ENCODE measurements around the gene DLEC1. TPM values are rescaled to one million over a fixed set of nuclear protein-coding genes. Genes with fewer than 3 reads are reported as not detected.
"Not testable (repeated sequence)": the region's sequence is repeated elsewhere in the genome, so short reads cannot be mapped to it uniquely, and the experiment has no call there.

Gene DLEC1
- total and polyA plus RNA-seq, 4 experiments from 2014 or later: 0.49 to 15.1 (median 7.3) TPM

GRCh38 chr3:38047896-38048295 is 8.9 kb downstream of the DLEC1 start:
- no peaks in the 10 kb centered on the region for H3K27me3 Mint-ChIP-seq

GRCh38 chr3:38049358-38050126 is 10.5 kb downstream of the DLEC1 start:
- Histone ChIP-seq H3K36me3 (ENCODE audit: insufficient read depth, low read length) (no peaks in the 10 kb centered on the region), H3K27ac (ENCODE audit: low read depth, low read length) (no peak overlapping the region), H3K4me3 (ENCODE audit: low read length in 2 of 2) (no peak overlapping the region), H3K4me1 (ENCODE audit: insufficient read depth, low read length) (no peaks in the 10 kb centered on the region), H3K9me3 (ENCODE audit: control insufficient read depth in 1 of 2, low read length in 2 of 2) (no peaks in the 10 kb centered on the region), H3K27me3 (ENCODE audit: insufficient read depth, low read length) (no peaks in the 10 kb centered on the region)
- intact Hi-C loops (cut with micrococcal nuclease): no loop called here
- Mint-ChIP-seq H3K9me3 (no peaks in the 10 kb centered on the region), H3K27ac (no peak overlapping the region), H3K36me3 (peaks cover 7 to 46% of the 10 kb centered on the region in 2 donors), H3K4me1 (peaks cover 0 to 2% (median under 1%) of the 10 kb centered on the region in 4 donors), H3K4me3 (no peak overlapping the region), H3K27me3 (no peaks in the 10 kb centered on the region)
- ChIA-PET CTCF (ENCODE audit: partially characterized antibody) (no interaction called here), POLR2A (ENCODE audit: partially characterized antibody) (no interaction called here)
- no peak for DNase-seq

More at GRCh38 chr3:38047896-38048295, 8.9 kb downstream of the DLEC1 start:
- Histone ChIP-seq H3K4me1 (ENCODE audit: insufficient read depth, low read length) (no peaks in the 10 kb centered on the region), H3K9me3 (ENCODE audit: control insufficient read depth in 1 of 2, low read length in 2 of 2) (no peaks in the 10 kb centered on the region), H3K27me3 (ENCODE audit: insufficient read depth, low read length) (no peaks in the 10 kb centered on the region), H3K27ac (ENCODE audit: low read depth, low read length) (no peak overlapping the region), H3K4me3 (ENCODE audit: low read length in 2 of 2) (no peak overlapping the region), H3K36me3 (ENCODE audit: insufficient read depth, low read length) (no peaks in the 10 kb centered on the region)
- Mint-ChIP-seq H3K36me3 (peaks cover 7 to 48% of the 10 kb centered on the region in 2 donors), H3K27ac (no peak overlapping the region), H3K4me3 (no peak overlapping the region), H3K4me1 (peaks cover 0 to 2% (median under 1%) of the 10 kb centered on the region in 4 donors), H3K9me3 (no peaks in the 10 kb centered on the region)
- intact Hi-C loops (cut with micrococcal nuclease): no loop called here
- DNase-seq: no peak
- ChIA-PET CTCF (ENCODE audit: partially characterized antibody) (interaction anchor here (1.2 kb wide), 1 partner anchor 69 kb away, joined by 3 read pairs; no protein-coding TSS in a partner anchor), POLR2A (ENCODE audit: partially characterized antibody) (no interaction called here)

DNA sequence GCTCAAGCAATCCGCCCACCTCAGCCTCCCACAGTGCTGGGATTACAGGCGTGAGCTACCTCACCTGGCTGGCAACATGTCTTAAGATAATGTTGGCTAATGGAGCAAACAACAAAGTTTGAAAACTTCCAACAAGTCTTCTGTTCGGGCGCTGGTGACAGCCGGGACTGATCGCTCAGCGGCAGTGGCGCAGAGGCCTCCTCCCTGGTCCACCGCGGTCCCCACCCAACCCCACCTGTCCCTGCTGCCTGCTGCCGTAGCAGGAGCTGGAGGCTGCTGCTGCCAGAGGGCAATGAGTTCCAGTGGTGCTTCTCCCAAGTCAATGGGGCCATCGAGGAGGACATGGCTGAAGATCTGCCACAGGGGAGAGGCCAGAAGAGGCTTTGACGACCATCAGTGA is 12.1 kb downstream of the DLEC1 start:
- H3K27me3 ChIP-seq (ENCODE audit: insufficient read depth, low read length): no peaks in the 10 kb centered on the region
- Mint-ChIP-seq H3K27ac (no peak overlapping the region), H3K4me1 (peaks cover 0 to 3% (median 1%) of the 10 kb centered on the region in 4 donors), H3K36me3 (peaks cover 6 to 41% of the 10 kb centered on the region in 2 donors), H3K9me3 (peaks cover 0 to 2% (median 0%) of the 10 kb centered on the region in 8 donors), H3K4me3 (no peak overlapping the region), H3K27me3 (no peaks in the 10 kb centered on the region)
- intact Hi-C loops (cut with micrococcal nuclease): no loop called here
- no peaks in the 10 kb centered on the region for H3K4me1 ChIP-seq (ENCODE audit: insufficient read depth, low read length)
- no peaks in the 10 kb centered on the region for H3K9me3 ChIP-seq (ENCODE audit: control insufficient read depth in 1 of 2, low read length in 2 of 2)
- H3K27ac ChIP-seq (ENCODE audit: low read depth, low read length): no peak overlapping the region
- no peak for DNase-seq
- POLR2A ChIA-PET (ENCODE audit: partially characterized antibody): no interaction called here
- no peaks in the 10 kb centered on the region for H3K36me3 ChIP-seq (ENCODE audit: insufficient read depth, low read length)
- CTCF ChIA-PET (ENCODE audit: partially characterized antibody): no interaction called here
- no peak overlapping the region for H3K4me3 ChIP-seq (ENCODE audit: low read length in 2 of 2)

DNA sequence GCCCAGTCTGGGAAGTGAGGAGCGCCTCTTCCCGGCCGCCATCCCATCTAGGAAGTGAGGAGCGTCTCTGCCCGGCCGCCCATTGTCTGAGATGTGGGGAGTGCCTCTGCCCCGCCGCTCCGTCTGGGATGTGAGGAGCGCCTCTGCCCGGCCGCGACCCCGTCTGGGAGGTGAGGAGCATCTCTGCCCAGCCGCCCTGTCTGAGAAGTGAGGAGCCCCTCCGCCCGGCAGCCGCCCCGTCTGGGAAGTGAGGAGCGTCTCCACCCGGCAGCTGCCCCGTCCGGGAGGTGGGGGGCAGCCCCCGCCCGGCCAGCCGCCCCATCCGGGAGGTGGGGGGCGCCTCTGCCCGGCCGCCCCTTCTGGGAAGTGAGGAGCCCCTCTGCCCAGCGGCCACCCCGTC is 14.3 kb downstream of the DLEC1 start:
- POLR2A ChIA-PET (ENCODE audit: partially characterized antibody); H3K27me3 ChIP-seq (ENCODE audit: insufficient read depth, low read length); H3K4me3 Mint-ChIP-seq; H3K27me3 Mint-ChIP-seq; H3K9me3 ChIP-seq (ENCODE audit: control insufficient read depth in 1 of 2, low read length in 2 of 2); H3K4me1 ChIP-seq (ENCODE audit: insufficient read depth, low read length); H3K9me3 Mint-ChIP-seq; H3K27ac ChIP-seq (ENCODE audit: low read depth, low read length); CTCF ChIA-PET (ENCODE audit: partially characterized antibody); intact Hi-C loops (cut with micrococcal nuclease); H3K4me3 ChIP-seq (ENCODE audit: low read length in 2 of 2); H3K36me3 ChIP-seq (ENCODE audit: insufficient read depth, low read length); H3K27ac Mint-ChIP-seq; DNase-seq; H3K4me1 Mint-ChIP-seq: not testable (repeated sequence)
- H3K36me3 Mint-ChIP-seq: peaks cover 4 to 34% of the 10 kb centered on the region in 2 donors

GRCh38 chr3:38053813-38054498 is 14.9 kb downstream of the DLEC1 start:
- H3K4me1 ChIP-seq (ENCODE audit: insufficient read depth, low read length); CTCF ChIA-PET (ENCODE audit: partially characterized antibody); H3K36me3 ChIP-seq (ENCODE audit: insufficient read depth, low read length); DNase-seq; H3K27me3 ChIP-seq (ENCODE audit: insufficient read depth, low read length); H3K4me1 Mint-ChIP-seq; intact Hi-C loops (cut with micrococcal nuclease); H3K4me3 Mint-ChIP-seq; POLR2A ChIA-PET (ENCODE audit: partially characterized antibody); H3K27me3 Mint-ChIP-seq; H3K9me3 ChIP-seq (ENCODE audit: control insufficient read depth in 1 of 2, low read length in 2 of 2); H3K4me3 ChIP-seq (ENCODE audit: low read length in 2 of 2); H3K27ac Mint-ChIP-seq; H3K9me3 Mint-ChIP-seq; H3K27ac ChIP-seq (ENCODE audit: low read depth, low read length): not testable (repeated sequence)
- peaks cover 4 to 28% of the 10 kb centered on the region in 2 donors for H3K36me3 Mint-ChIP-seq

DNA sequence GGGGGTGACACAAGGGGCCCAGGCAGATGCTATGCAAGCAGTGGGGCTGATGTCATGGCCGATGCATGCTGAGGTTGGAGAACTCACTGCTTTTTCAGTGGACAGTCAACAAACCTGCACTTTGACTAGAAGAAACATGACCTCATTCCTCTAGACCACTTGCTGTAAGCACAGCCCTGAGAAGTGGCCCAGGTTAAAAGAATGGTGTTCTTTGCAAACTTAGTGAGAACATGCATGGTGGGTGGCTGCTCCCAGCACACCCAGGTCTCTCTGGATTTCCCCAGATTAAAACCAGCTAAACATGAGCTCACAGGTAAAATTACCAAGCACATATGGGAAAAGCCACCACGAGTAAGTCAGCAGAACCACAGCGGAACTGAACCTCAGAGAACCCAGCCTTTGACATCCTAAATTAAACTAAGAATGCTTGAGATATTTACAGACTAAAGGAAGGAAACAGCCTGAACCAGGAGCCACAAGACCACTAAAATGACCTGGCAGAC is 15.5 kb downstream of the DLEC1 start:
- Mint-ChIP-seq H3K4me3 (no peak overlapping the region), H3K27me3 (no peaks in the 10 kb centered on the region), H3K4me1 (peaks cover 0 to 3% (median 1%) of the 10 kb centered on the region in 4 donors), H3K9me3 (peaks cover 0 to 2% (median 0%) of the 10 kb centered on the region in 8 donors), H3K36me3 (peaks cover 0 to 24% of the 10 kb centered on the region in 2 donors), H3K27ac (peak overlapping the region in 1 of 7 donors; percentile 19)
- ChIA-PET CTCF (ENCODE audit: partially characterized antibody) (no interaction called here), POLR2A (ENCODE audit: partially characterized antibody) (no interaction called here)
- Histone ChIP-seq H3K4me3 (ENCODE audit: low read length in 2 of 2) (no peak overlapping the region), H3K9me3 (ENCODE audit: control insufficient read depth in 1 of 2, low read length in 2 of 2) (no peaks in the 10 kb centered on the region), H3K36me3 (ENCODE audit: insufficient read depth, low read length) (no peaks in the 10 kb centered on the region), H3K4me1 (ENCODE audit: insufficient read depth, low read length) (no peaks in the 10 kb centered on the region), H3K27me3 (ENCODE audit: insufficient read depth, low read length) (no peaks in the 10 kb centered on the region), H3K27ac (ENCODE audit: low read depth, low read length) (no peak overlapping the region)
- DNase-seq: no peak
- intact Hi-C loops (cut with micrococcal nuclease): no loop called here

- Mint-ChIP-seq H3K4me1 (peaks cover 0 to 3% (median 1%) of the 10 kb centered on the region in 4 donors), H3K27ac (no peak overlapping the region), H3K27me3 (no peaks in the 10 kb centered on the region), H3K36me3 (peaks cover 9 to 34% of the 10 kb centered on the region in 2 donors), H3K9me3 (peaks cover 0 to 2% (median 0%) of the 10 kb centered on the region in 8 donors), H3K4me3 (no peak overlapping the region)
- ChIA-PET CTCF (ENCODE audit: partially characterized antibody) (no interaction called here), POLR2A (ENCODE audit: partially characterized antibody) (no interaction called here)
- Histone ChIP-seq H3K9me3 (ENCODE audit: control insufficient read depth in 1 of 2, low read length in 2 of 2) (no peaks in the 10 kb centered on the region), H3K27ac (ENCODE audit: low read depth, low read length) (no peak overlapping the region), H3K4me1 (ENCODE audit: insufficient read depth, low read length) (no peaks in the 10 kb centered on the region), H3K27me3 (ENCODE audit: insufficient read depth, low read length) (no peaks in the 10 kb centered on the region), H3K36me3 (ENCODE audit: insufficient read depth, low read length) (no peaks in the 10 kb centered on the region), H3K4me3 (ENCODE audit: low read length in 2 of 2) (no peak overlapping the region)
- intact Hi-C loops (cut with micrococcal nuclease): no loop called here
- no peak for DNase-seq
Observed at GRCh38 chr3:38059148-38059547, 20.1 kb downstream of the DLEC1 start.

All from CD4-positive, alpha-beta memory T cell (primary cell).